HL-60/S4 treated with retinoic acid at 250 ng/mL for 4 days and 3 days (cell line): ENCODE data around the gene E2F3.

Experiments used
- in situ Hi-C: fragments of 300-500 bp; cut with MboI; formaldehyde crosslinking; loops from 2 replicates; pipeline ENCODE4 v1.7.0; 2022; ENCODE audit warnings: low sequenced_read_pairs

The E2F3 gene

DNA sequence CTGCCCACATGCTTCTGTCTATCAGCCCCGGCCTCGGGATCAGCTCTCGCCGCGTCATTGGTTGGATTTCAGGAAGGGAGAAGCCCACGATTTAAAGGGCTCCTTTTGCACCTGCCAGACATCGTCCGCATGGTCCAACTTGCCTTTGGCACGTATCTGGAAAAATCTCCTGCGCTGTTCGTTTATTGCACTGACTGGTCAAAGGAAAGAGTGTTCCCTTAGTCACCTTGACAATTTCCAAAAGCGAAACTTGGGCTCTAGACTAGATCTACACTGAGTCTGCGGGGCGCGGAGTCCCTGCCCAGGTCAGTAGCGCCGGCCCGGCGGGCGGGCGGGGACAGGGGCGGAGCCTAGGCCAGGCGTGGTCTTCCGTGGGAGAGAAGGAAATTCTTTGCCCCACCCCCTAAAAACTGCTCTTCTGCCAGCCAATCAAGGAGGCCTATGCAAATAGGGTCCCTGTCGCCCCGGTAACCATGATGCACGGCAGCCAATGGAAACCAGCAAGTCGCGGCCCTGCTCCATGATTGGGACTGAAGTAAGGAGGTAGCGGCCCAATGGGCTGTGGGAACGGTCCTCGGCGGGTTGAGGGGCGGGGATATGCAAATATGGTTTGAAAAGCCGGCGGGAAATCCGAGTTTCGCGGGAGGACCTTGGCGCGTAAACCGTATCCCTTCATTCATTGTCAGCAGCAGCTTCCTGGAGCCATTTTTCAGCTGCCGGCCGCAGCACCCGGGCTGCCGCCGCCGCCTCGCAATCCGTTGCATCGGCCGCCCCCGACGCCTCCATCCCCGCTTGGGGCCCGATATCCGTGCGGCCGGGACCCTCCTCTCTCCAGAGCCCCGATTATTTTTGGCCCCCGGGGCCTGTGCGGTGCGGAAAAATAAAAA lies at the start of gene E2F3:
Gene E2F3 (plus strand): TSS at position 675 of the 887 bp plus-strand sequence. CDS start 354 bp downstream, outside the sequence.
- in situ Hi-C loops = no loop called here

DNA sequence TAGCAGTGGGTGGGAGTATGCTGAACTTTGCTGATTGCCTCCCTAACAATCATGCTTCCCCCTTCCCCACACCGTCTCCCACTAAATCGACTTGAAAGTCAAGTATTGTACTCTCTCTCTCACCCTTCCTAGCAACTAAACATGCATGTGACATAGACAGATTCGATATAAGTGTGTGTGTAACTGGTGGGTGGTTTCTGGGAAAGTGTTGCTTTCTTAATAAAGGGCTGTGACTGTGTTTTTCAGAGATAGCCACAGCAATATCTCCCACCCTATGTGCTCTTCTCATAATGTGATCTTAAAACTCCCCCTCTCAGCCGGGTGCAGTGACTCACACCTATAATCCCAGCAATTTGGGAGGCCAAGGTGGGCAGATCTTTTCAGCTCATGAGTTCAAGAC lies 49.3 kb upstream of the E2F3 start:
- in situ Hi-C loops = no loop called here

DNA sequence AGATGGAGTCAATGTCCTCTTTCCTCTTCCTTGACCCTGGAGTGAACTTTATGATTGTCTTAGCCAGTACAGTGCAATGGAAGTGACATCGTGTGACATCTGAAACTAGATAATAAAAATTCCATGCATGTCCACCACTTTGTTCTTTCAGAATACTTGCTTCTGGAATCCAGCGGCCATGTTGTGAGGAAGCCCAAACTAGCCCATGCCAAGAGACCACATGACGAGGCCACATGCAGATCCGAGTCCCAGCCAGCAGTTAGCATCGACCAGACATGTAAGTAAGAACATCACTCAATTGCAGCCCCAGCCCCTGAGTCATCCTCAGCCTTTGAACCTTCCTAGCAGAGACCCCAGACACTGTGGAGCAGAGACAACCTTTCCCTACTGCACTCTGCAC lies 48.5 kb upstream of the E2F3 start:
- in situ Hi-C loops = no loop called here

DNA sequence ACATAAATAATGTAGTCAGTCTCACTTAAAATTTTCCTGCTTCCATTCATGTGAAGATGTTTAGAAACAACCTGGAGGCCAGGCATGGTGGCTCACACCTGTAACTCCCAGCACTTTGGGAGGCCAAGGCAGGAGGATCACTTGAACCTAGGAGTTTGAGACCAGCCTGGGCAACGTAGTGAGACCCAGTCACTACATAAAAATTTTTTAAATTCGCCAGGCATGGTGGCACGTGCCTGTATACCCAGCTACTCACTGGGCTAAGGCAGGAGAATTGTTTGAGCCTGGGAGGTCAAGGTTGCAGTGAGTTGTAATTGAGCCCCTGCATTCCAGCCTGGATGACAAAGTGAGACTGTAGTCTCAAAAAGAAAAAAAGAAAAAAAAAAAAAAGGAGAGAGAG lies 47.3 kb upstream of the E2F3 start:
- in situ Hi-C loops = no loop called here

DNA sequence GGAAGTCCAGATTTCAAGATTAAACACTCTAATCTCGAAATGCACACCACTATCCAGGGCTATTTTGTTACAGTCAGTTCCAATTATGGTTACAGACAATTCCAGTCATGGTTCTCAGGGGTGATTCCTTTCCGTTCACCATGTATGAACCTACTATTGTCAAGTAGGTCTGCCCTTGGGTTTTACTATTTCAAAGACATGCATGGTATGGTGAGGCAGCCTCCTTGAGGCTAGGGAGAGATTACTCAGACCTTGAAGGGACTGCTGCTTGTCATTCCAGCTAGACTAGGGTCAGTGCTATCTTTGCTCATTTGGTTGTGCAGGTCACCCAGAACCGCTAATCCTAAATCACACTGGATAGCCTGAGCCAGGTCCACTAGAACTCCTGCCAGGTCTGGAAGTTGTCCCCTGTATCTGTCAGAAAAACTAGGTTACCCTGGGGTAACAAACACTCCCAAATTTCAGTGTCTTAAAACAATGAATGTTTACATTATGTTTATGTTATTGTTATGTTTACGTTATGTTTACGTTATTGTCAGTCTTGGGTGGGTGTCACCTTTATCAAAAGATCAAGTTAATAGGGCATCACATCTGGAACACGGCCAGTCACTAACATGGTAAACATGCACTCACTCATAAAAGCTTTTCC lies 41.1 kb upstream of the E2F3 start:
- in situ Hi-C loops = no loop called here

DNA sequence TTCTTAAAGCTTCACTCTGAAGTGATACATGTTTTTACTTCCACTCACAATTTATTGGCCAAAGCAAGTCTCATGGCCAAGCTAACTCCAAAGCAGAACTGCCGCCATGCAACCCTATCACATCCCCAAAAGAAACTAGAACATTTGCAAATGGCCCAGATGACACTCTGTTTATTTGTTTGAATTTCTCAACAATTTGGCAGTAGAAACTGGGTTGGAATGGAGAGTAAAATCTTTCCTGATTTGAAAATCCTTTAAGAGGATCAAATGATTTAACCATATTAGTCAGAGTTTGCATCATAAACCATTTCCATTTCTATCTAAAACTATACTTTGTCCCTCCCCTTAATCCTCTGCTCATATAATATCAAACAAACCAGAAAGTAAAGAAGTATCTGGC lies 39.1 kb upstream of the E2F3 start:
- in situ Hi-C loops = no loop called here

DNA sequence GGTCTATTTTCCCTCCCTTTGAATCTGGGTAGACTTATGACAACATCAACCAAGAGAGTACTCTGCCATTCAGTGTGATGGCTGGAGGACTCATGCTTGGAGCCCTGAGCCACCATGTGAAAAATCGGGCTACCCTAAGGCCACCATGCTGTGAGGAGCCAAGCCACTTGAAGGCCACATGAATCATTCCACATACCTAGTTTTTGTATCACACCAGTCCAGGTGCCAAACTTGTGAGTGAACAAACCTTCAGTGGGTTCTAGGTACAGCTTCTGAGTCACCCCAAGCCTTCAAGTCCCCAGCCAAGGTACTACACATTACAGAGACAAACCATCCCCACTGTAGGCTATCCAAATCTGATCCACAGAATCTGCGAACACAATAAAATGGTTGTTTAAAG lies 37.4 kb upstream of the E2F3 start:
- in situ Hi-C loops = no loop called here

DNA sequence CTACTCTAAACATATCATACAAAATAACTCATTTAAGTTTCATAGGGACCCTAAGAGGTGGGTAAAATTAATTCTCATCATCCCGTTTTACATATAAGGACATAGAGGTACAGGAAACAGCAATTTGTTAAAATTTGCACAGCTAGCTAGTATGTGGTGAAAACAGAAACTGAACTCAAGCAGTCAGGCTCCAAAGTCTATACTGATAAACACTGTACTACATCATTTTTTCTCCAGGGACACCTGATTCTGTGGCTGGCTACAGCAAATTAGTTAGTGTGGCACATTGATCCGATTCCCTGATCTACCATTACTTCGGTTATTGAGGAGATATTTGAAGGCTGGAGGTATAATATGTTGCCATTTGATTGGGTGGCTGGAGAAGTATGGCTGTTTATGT lies 36.2 kb upstream of the E2F3 start:
- in situ Hi-C loops = no loop called here

DNA sequence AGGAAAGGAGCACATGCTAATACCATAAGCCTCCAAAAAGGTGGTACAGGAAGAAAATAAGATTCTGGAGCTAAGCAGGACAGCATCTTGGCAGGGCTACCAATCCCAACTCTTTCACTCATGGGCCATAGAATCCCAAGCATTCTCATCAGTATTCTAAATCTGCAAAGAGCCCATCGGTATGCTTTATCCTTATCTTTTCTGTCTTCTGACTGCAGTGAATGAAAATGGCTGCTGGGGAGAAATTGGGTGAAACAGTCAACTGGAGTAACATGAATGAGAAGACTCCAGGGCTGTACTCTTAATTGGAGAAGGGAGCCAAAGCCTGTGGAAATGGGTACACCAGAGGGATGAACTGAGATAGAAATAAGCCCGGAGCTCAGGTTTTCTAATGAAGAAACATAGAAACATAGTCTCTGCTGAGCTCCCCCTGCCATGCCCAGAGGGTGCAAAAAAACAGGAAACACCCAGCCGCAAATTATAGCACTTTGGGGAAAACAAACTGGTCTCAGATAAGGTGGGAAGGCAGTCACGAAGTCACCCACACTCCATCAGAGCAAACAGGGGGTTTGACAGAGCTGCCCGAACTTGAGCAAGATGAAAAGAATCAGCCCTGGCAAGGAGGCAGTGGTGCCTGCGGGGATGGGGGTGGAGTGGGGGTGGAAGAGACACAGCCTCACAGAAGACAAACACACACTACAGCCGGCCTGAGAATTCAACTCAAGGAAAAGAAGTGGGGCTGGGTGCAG lies 35.4 kb upstream of the E2F3 start:
- in situ Hi-C loops = no loop called here

DNA sequence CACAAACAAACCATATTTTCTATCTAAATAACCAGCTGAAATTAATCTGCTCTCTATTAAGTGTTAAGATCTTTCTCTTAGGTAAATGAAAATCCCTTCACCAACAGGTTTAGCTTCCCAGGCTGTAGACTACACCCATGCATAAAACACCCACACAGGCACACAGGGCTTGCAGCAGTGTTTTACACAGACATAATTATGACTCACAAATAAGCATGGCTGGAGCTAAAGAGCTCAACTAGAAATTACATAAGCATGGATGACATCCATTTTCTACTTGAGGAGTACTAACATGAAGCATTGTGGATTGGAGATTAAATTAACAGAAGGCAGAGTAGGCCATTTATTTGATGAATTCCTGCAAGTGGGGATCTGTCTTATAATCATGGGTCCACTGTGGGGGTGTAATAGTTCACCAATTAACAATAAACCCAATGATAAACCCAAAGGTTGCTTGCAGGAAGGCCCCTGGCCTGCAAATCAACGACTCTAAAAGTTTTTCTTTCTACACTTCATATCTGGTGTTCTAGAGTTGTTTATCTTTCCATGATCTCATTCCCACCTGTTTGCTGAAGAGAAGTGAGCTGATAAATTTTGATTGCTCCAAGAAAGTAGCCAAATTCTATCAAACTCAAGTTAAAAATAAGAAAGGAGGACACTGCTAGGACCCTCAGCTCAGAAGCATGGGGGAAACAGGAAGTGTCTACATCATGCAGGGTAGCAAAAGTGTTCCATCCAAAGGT lies 33.8 kb upstream of the E2F3 start:
- in situ Hi-C loops = no loop called here

DNA sequence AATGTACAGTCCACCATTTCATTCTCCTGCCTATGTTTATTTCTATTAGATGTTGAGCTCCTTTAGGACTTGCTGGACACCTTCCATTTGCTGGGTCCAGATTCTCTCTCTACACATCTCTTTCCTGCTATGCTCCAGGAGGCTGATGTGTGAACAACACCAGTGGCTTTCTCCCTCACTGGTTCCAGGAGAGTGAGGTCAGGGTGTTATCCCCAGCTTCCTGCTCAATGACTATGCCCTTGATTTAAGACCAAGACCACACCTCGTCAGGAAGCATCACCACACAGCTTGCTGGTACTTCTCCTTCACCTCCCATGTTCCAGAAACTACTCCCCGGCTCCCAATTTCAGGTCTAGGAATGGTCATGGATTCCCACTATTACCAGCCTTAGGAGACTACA lies 31.3 kb upstream of the E2F3 start:
- in situ Hi-C loops = no loop called here

DNA sequence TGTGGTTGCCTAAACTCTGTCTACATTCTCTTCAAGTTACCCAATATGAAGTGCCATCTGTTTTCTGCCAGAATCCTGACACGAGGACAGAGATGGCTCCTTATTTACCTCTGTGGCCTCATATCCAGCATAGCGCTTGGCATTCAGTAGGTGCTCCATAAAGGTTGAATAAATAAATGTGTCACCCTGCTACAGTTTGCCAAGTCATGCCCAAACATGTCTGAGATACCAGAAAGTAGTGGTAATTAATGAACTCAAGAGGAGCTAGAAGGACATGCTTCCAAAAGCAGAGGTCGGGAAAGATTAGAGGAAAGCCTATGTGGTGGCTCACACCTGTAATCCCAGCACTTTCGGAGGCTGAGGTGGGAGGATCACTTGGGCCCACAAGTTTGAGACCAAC lies 30.9 kb upstream of the E2F3 start:
- in situ Hi-C loops = no loop called here

DNA sequence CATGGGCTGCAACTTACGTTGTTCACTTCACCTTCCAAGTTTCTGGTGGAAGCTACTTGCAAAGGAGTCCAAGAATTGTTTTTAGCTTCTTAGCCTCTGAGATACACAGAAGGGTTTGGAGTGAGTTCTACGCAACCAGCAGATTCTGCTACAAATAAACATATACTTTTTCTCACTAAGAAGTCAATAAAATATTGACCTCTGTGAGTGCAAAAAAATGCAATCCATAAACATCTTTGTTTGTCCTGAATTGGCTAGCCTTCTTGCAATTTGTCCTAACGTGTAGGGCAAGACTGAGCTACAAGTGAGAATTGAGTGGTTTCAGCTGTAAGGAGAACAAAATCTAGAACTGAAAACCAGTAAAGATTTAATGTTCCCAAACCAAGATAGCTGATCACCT lies 26.2 kb upstream of the E2F3 start:
- in situ Hi-C loops = no loop called here

DNA sequence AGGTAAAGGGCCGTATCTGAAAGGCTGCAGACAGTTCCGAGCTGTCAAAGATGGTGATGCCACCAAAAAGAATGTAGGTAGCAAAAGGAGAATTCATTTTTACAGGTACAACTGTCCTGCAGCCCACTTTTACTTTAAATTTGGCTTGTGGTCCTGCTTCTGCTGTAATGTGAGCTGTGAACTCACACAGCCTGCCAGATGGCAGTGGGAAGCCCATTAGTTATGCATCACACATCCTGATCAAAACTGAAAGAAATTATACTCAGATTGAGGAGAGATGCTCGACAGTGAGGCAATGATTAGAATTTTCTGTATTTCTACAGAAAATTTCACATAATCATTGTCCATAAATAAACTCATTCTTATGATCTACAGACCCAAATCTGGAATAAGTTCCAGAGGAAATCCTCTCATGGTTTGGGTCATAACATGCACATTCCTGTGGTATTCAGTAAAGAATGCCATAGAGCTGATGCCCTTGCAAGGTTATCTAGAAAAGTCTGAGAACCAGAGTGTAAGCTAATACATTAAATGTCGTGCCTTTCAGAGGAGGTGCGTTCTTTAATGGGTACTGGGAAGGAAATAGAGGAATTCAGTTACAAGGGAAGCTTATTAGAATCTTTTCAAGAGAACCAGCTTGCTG lies 23.9 kb upstream of the E2F3 start:
- in situ Hi-C loops = no loop called here

DNA sequence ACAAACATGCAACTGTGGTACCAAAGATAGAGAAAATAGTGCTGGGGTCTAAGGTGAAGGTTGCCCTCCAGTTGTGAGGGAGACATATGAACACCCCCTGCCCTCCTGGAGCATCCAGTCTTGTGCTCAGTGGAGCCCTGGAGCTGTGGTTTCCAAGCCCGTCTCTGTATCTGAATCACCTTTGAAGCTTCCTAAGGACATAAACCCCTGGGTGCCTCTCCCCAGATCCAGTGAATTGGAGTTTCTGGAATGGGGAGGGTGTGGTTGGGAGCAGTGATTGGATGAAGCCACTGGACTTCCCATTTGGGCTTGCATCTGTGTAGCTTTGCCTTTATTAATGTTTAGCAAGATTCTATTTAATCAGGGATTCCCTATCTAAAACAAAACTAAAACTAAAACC lies 22.4 kb upstream of the E2F3 start:
- in situ Hi-C loops = no loop called here

DNA sequence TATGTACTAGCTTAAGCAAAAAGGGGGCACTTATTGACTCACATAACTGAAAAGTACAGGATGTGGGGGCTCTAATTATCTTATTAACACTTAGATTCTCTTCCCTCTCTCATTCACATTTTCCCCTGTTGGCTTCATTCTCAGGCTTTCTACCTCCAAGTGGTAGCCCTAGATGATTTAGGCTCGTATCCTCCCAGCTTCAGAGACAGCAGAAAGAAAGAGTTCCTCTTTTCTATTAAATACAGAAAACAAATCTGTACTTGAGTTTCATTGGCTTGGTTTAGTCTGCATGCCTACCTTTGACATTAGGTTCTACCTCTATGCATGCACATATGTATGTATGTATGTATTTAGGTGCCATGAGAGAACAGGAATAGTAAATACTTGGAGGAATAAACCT lies 15.5 kb upstream of the E2F3 start:
- in situ Hi-C loops = no loop called here

DNA sequence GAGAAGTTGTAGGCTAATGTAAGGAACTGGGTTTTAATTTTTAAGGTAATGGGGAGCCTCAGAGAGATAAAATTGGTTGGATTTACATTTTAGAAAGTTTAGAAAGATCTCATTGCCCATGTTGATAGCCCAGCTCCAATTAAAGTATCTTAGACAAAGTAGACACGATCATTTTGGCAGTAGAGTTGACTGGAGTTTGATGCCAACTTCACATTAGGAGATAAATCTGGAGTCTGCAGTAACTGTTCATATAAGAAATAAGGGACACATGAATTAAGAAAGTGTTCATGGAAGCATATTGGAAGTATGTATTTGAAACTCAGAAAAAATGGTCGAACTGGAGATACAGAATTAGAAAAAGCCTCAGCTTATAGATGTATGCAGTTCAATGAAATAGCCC lies 12.6 kb upstream of the E2F3 start:
- in situ Hi-C loops = no loop called here

DNA sequence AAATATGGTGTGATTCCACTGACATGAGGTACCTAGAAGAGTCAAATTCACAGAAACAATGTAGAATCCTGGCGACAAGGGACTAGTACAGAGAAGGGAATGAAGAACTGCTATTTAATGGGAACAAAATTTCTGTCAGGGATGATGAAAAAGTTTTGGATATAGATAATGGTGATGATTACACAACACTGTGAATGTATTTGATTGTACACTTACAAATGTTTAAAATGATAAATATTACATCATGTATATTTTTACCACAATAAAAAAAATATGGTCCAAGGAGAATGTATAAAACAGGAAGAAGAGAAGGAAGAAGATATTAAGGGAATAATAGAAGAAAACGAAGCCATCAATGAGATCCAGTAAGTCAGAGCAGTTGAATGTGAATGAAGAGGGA lies 8.4 kb upstream of the E2F3 start:
- in situ Hi-C loops = no loop called here

DNA sequence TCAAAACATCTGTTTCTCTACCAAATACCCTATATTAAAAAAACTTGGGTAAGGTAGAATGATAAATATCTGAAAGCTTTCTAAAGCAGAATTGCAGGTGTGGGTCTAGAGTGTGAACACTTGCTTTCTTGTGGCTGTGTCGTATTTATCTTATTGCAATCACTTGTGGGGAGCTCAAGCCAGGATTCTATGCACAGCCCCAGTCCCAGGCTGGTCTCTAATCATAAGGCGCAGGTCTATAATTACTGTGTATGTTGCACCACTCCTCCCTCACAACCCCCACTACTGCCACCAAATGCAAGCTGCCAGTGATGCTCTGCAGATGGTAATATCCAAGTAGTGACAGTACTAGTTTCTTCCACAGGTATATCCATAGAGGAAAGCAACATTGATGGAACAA lies 2.2 kb upstream of the E2F3 start:
- in situ Hi-C loops = no loop called here

DNA sequence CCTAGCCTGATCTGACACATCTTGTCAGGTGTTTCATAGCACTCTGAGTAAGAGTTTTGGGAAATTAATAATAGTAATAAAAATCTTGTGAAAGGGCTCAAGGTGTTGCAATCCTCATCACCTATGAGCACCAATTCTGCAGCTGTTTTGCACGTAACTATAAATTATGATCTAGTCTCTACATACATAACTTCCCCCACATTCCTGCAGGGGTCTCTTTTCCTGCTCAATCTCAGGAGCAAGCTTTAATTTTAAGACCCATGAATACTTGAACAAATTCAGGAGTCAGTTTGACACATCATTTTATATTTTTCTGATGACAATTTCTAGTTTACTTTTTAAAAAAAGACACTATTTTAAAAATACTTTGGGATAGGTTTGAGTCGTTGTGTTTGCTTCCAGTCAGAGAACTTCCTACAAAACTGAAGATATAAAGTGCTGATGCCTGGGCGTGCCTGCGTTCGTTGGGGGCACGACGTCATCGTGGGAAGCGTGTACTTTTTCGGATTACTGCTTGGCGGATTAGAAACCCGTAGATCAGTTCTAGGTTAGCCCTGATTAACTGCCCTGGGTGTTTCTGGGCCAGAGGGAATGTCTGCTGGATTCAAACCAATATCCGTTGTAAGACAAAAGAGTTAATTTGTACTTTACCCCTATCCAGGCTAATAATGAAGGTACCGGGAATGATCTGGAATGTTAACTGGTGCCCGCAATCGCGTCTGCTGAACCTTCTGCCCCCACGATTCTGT lies 1.0 kb upstream of the E2F3 start:
- in situ Hi-C loops = no loop called here
